ENCODE data around the gene CD69. TPM values are rescaled to one million over a fixed set of nuclear protein-coding genes. Genes with fewer than 3 reads are reported as not detected.

CD69 gene
- total and polyA plus RNA-seq, 9 donors, result 0.34 to 1.8 (median 0.92) TPM

GRCh38 chr12:9781360-9781759 lies 20.7 kb upstream of the CD69 start:
- H3K4me3 ChIP-seq (ENCODE audit: low read length), result no peak overlapping the region
- H3K27ac ChIP-seq (ENCODE audit: low read length), result no peak overlapping the region
- no peaks in the 10 kb centered on the region for H3K4me1 ChIP-seq (ENCODE audit: control insufficient read depth, insufficient read depth, low read length)
- no peaks in the 10 kb centered on the region for H3K36me3 ChIP-seq (ENCODE audit: control insufficient read depth, insufficient read depth, low read length)
- H3K27me3 ChIP-seq (ENCODE audit: control insufficient read depth, insufficient read depth, low read length), result no peaks in the 10 kb centered on the region
- no peak for DNase-seq
- 71% methylated on average over 1 of the region's 2 CpGs for WGBS (ENCODE audit: insufficient coverage)
- H3K9me3 ChIP-seq (replicated peaks; ENCODE audit: control insufficient read depth, low read depth, low read length), result no peaks in the 10 kb centered on the region

GRCh38 chr12:9779209-9779608 lies 18.5 kb upstream of the CD69 start:
- H3K9me3 ChIP-seq (replicated peaks; ENCODE audit: control insufficient read depth, low read depth, low read length), result no peaks in the 10 kb centered on the region
- no CpG with 5 or more reads among the region's 4 CpGs for WGBS (ENCODE audit: insufficient coverage)
- no peak overlapping the region for H3K27ac ChIP-seq (ENCODE audit: low read length)
- no peaks in the 10 kb centered on the region for H3K36me3 ChIP-seq (ENCODE audit: control insufficient read depth, insufficient read depth, low read length)
- no peaks in the 10 kb centered on the region for H3K27me3 ChIP-seq (ENCODE audit: control insufficient read depth, insufficient read depth, low read length)
- H3K4me3 ChIP-seq (ENCODE audit: low read length), result no peak overlapping the region
- H3K4me1 ChIP-seq (ENCODE audit: control insufficient read depth, insufficient read depth, low read length), result no peaks in the 10 kb centered on the region
- DNase-seq, result no peak

GRCh38 chr12:9776781-9777180 lies 16.1 kb upstream of the CD69 start:
- Histone ChIP-seq H3K4me3 (ENCODE audit: low read length) (no peak overlapping the region), H3K4me1 (ENCODE audit: control insufficient read depth, insufficient read depth, low read length) (no peaks in the 10 kb centered on the region), H3K27ac (ENCODE audit: low read length) (no peak overlapping the region), H3K36me3 (ENCODE audit: control insufficient read depth, insufficient read depth, low read length) (no peaks in the 10 kb centered on the region), H3K27me3 (ENCODE audit: control insufficient read depth, insufficient read depth, low read length) (no peaks in the 10 kb centered on the region), H3K9me3 (replicated peaks; ENCODE audit: control insufficient read depth, low read depth, low read length) (no peaks in the 10 kb centered on the region)
- 80% methylated on average over 1 of the region's 3 CpGs for WGBS (ENCODE audit: insufficient coverage)
- no peak for DNase-seq

GRCh38 chr12:9773216-9773877 lies 12.6 kb upstream of the CD69 start:
- H3K27me3 ChIP-seq (ENCODE audit: control insufficient read depth, insufficient read depth, low read length), result no peaks in the 10 kb centered on the region
- H3K27ac ChIP-seq (ENCODE audit: low read length), result no peak overlapping the region
- H3K9me3 ChIP-seq (replicated peaks; ENCODE audit: control insufficient read depth, low read depth, low read length), result no peaks in the 10 kb centered on the region
- no peak for DNase-seq
- no peak overlapping the region for H3K4me3 ChIP-seq (ENCODE audit: low read length)
- WGBS (ENCODE audit: insufficient coverage), result no CpG with 5 or more reads among the region's 2 CpGs
- no peaks in the 10 kb centered on the region for H3K4me1 ChIP-seq (ENCODE audit: control insufficient read depth, insufficient read depth, low read length)
- H3K36me3 ChIP-seq (ENCODE audit: control insufficient read depth, insufficient read depth, low read length), result no peaks in the 10 kb centered on the region

- peak; percentile 31 for DNase-seq
- no peak overlapping the region for H3K27ac ChIP-seq (ENCODE audit: low read length)
- no CpG with 5 or more reads among the region's 2 CpGs for WGBS (ENCODE audit: insufficient coverage)
- H3K4me3 ChIP-seq (ENCODE audit: low read length), result no peak overlapping the region
- no peaks in the 10 kb centered on the region for H3K4me1 ChIP-seq (ENCODE audit: control insufficient read depth, insufficient read depth, low read length)
- H3K27me3 ChIP-seq (ENCODE audit: control insufficient read depth, insufficient read depth, low read length), result no peaks in the 10 kb centered on the region
- no peaks in the 10 kb centered on the region for H3K9me3 ChIP-seq (replicated peaks; ENCODE audit: control insufficient read depth, low read depth, low read length)
- no peaks in the 10 kb centered on the region for H3K36me3 ChIP-seq (ENCODE audit: control insufficient read depth, insufficient read depth, low read length)
Observed at GRCh38 chr12:9763025-9763424, 2.3 kb upstream of the CD69 start.

- DNase-seq, result no peak
- H3K27ac ChIP-seq (ENCODE audit: low read length), result no peak overlapping the region
- 67% methylated on average over 1 of the region's 5 CpGs for WGBS (ENCODE audit: insufficient coverage)
Observed at GRCh38 chr12:9762369-9762768, 1.7 kb upstream of the CD69 start.

GRCh38 chr12:9761419-9761781 lies 699 bp upstream of the CD69 start:
- peak; percentile 34 for DNase-seq
- no CpG with 5 or more reads among the region's 4 CpGs for WGBS (ENCODE audit: insufficient coverage)
- Histone ChIP-seq H3K27ac (ENCODE audit: low read length) (peak overlapping the region; percentile 16), H3K27me3 (ENCODE audit: control insufficient read depth, insufficient read depth, low read length) (no peaks in the 10 kb centered on the region), H3K4me3 (ENCODE audit: low read length) (no peak overlapping the region), H3K4me1 (ENCODE audit: control insufficient read depth, insufficient read depth, low read length) (no peaks in the 10 kb centered on the region), H3K9me3 (replicated peaks; ENCODE audit: control insufficient read depth, low read depth, low read length) (no peaks in the 10 kb centered on the region), H3K36me3 (ENCODE audit: control insufficient read depth, insufficient read depth, low read length) (no peaks in the 10 kb centered on the region)

More at GRCh38 chr12:9762369-9762768, 1.7 kb upstream of the CD69 start:
- Histone ChIP-seq H3K4me1 (ENCODE audit: control insufficient read depth, insufficient read depth, low read length) (no peaks in the 10 kb centered on the region), H3K27me3 (ENCODE audit: control insufficient read depth, insufficient read depth, low read length) (no peaks in the 10 kb centered on the region), H3K36me3 (ENCODE audit: control insufficient read depth, insufficient read depth, low read length) (no peaks in the 10 kb centered on the region), H3K9me3 (replicated peaks; ENCODE audit: control insufficient read depth, low read depth, low read length) (no peaks in the 10 kb centered on the region), H3K4me3 (ENCODE audit: low read length) (no peak overlapping the region)

- no peaks in the 10 kb centered on the region for H3K27me3 ChIP-seq (ENCODE audit: control insufficient read depth, insufficient read depth, low read length)
- no peaks in the 10 kb centered on the region for H3K4me1 ChIP-seq (ENCODE audit: control insufficient read depth, insufficient read depth, low read length)
- no peaks in the 10 kb centered on the region for H3K9me3 ChIP-seq (replicated peaks; ENCODE audit: control insufficient read depth, low read depth, low read length)
- no peaks in the 10 kb centered on the region for H3K36me3 ChIP-seq (ENCODE audit: control insufficient read depth, insufficient read depth, low read length)
- H3K4me3 ChIP-seq (ENCODE audit: low read length), result no peak overlapping the region
- no peak for DNase-seq
- WGBS (ENCODE audit: insufficient coverage), result no CpG with 5 or more reads among the region's 1 CpG
- no peak overlapping the region for H3K27ac ChIP-seq (ENCODE audit: low read length)
Observed at GRCh38 chr12:9760120-9760519, 581 bp downstream of the CD69 start.

GRCh38 chr12:9759694-9760093 lies 1.0 kb downstream of the CD69 start:
- Histone ChIP-seq H3K4me3 (ENCODE audit: low read length) (no peak overlapping the region), H3K36me3 (ENCODE audit: control insufficient read depth, insufficient read depth, low read length) (no peaks in the 10 kb centered on the region), H3K27me3 (ENCODE audit: control insufficient read depth, insufficient read depth, low read length) (no peaks in the 10 kb centered on the region), H3K4me1 (ENCODE audit: control insufficient read depth, insufficient read depth, low read length) (no peaks in the 10 kb centered on the region), H3K9me3 (replicated peaks; ENCODE audit: control insufficient read depth, low read depth, low read length) (no peaks in the 10 kb centered on the region), H3K27ac (ENCODE audit: low read length) (no peak overlapping the region)
- WGBS (ENCODE audit: insufficient coverage), result no CpG with 5 or more reads among the region's 1 CpG
- no peak for DNase-seq

- Histone ChIP-seq H3K27ac (ENCODE audit: low read length) (no peak overlapping the region), H3K4me3 (ENCODE audit: low read length) (no peak overlapping the region)
- whole genome bisulfite sequencing (ENCODE audit: insufficient coverage), result no CpG with 5 or more reads among the region's 3 CpGs
Observed at GRCh38 chr12:9758119-9758518, 2.6 kb downstream of the CD69 start.

More at GRCh38 chr12:9758119-9758518, 2.6 kb downstream of the CD69 start:
- H3K4me1 ChIP-seq (ENCODE audit: control insufficient read depth, insufficient read depth, low read length), result no peaks in the 10 kb centered on the region
- no peaks in the 10 kb centered on the region for H3K9me3 ChIP-seq (replicated peaks; ENCODE audit: control insufficient read depth, low read depth, low read length)
- H3K36me3 ChIP-seq (ENCODE audit: control insufficient read depth, insufficient read depth, low read length), result no peaks in the 10 kb centered on the region
- H3K27me3 ChIP-seq (ENCODE audit: control insufficient read depth, insufficient read depth, low read length), result no peaks in the 10 kb centered on the region
- DNase-seq, result no peak
